Ishikawa (cell line): ENCODE data around the gene AMDHD1.

Experiments
- CREB1 ChIP-seq: IDR thresholded peaks from 2 replicates; pipeline ENCODE4 v1.6.1; 2012; ENCODE audit warnings: low read depth
- EGR1 ChIP-seq: IDR thresholded peaks from 2 replicates; pipeline ENCODE4 v1.6.1; 2012
- EP300 ChIP-seq: IDR thresholded peaks from 2 replicates; pipeline ENCODE4 v1.6.1; 2012; ENCODE audit warnings: borderline replicate concordance
- FOXM1 ChIP-seq: IDR thresholded peaks from 2 replicates; pipeline ENCODE4 v1.6.1; 2012; ENCODE audit warnings: low read depth, borderline replicate concordance
- NFIC ChIP-seq: IDR thresholded peaks from 2 replicates; pipeline ENCODE4 v1.6.1; 2012
- RAD21 ChIP-seq: IDR thresholded peaks from 2 replicates; pipeline ENCODE4 v1.6.1; 2012; ENCODE audit warnings: low read depth
- TAF1 ChIP-seq: IDR thresholded peaks from 2 replicates; pipeline ENCODE4 v1.6.1; 2012; ENCODE audit warnings: low read depth, mild to moderate bottlenecking
- TCF12 ChIP-seq: IDR thresholded peaks from 2 replicates; pipeline ENCODE4 v1.6.1; 2012; ENCODE audit warnings: low read depth
- TEAD4 ChIP-seq: IDR thresholded peaks from 2 replicates; pipeline ENCODE4 v1.6.1; 2012
- ZBTB7A ChIP-seq: IDR thresholded peaks from 2 replicates; pipeline ENCODE4 v1.6.1; 2012; ENCODE audit warnings: low read depth
- TF ChIP-seq, protein P1 (sequence below): IDR thresholded peaks from 2 replicates; pipeline ENCODE4 v1.6.1; 2012; ENCODE audit warnings: low read depth, mild to moderate bottlenecking
- TF ChIP-seq, protein P2 (sequence below): IDR thresholded peaks from 2 replicates; pipeline ENCODE4 v1.6.1; 2012
- TF ChIP-seq, protein P3 (sequence below): IDR thresholded peaks from 2 replicates; pipeline ENCODE4 v1.6.1; 2012

DNA sequence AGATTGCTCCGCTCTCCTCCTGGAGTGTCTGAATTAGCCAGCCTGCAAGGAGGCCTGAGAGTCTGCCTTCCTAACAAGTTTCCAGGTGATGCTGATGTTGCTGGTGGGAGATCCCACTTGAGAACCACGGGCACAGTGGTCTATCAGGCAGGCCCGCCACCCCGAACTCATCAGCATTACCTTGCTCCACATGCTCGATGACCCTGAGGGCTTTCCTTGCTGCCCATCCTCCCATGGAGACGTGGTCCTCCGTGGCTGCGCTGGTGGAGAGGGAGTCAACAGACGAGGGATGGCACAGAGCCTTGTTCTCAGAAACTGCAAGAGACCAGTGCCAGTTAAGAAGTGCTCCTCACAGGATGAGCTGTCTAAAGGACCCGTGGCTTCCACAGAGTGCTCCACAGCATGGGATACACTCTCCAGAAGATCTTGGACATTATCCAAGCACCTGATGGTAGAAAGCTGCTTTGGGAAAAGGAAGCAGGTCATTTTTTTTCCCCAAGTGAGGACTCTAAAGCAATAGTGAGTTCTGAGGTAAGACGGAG lies 34.7 kb downstream of the AMDHD1 start:
- TF ChIP-seq CREB1 (no peak), TAF1 (no peak), EP300 (no peak), TCF12 (no peak), RAD21 (no peak), ZBTB7A (no peak), FOXM1 (no peak), EGR1 (no peak), NFIC (no peak), TEAD4 (no peak)
- TF ChIP-seq, protein P1, sequence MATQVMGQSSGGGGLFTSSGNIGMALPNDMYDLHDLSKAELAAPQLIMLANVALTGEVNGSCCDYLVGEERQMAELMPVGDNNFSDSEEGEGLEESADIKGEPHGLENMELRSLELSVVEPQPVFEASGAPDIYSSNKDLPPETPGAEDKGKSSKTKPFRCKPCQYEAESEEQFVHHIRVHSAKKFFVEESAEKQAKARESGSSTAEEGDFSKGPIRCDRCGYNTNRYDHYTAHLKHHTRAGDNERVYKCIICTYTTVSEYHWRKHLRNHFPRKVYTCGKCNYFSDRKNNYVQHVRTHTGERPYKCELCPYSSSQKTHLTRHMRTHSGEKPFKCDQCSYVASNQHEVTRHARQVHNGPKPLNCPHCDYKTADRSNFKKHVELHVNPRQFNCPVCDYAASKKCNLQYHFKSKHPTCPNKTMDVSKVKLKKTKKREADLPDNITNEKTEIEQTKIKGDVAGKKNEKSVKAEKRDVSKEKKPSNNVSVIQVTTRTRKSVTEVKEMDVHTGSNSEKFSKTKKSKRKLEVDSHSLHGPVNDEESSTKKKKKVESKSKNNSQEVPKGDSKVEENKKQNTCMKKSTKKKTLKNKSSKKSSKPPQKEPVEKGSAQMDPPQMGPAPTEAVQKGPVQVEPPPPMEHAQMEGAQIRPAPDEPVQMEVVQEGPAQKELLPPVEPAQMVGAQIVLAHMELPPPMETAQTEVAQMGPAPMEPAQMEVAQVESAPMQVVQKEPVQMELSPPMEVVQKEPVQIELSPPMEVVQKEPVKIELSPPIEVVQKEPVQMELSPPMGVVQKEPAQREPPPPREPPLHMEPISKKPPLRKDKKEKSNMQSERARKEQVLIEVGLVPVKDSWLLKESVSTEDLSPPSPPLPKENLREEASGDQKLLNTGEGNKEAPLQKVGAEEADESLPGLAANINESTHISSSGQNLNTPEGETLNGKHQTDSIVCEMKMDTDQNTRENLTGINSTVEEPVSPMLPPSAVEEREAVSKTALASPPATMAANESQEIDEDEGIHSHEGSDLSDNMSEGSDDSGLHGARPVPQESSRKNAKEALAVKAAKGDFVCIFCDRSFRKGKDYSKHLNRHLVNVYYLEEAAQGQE = no peak
- TF ChIP-seq, protein P2, sequence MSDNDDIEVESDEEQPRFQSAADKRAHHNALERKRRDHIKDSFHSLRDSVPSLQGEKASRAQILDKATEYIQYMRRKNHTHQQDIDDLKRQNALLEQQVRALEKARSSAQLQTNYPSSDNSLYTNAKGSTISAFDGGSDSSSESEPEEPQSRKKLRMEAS = no peak
- TF ChIP-seq, protein P3, sequence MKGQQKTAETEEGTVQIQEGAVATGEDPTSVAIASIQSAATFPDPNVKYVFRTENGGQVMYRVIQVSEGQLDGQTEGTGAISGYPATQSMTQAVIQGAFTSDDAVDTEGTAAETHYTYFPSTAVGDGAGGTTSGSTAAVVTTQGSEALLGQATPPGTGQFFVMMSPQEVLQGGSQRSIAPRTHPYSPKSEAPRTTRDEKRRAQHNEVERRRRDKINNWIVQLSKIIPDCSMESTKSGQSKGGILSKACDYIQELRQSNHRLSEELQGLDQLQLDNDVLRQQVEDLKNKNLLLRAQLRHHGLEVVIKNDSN = no peak
